Endothelial cell of umbilical vein (primary cell): ENCODE measurements around the gene TRIM46.

Source experiments
- CTCF ChIP-seq, 2 donors: IDR thresholded peaks; 1 replicate in 1 of 2; 2 replicates in 1 of 2; pipeline ENCODE4 v1.5.1; 2011; ENCODE audit warnings: low read length in 2 of 2, mild to moderate bottlenecking in 2 of 2, moderate library complexity in 2 of 2, control low read depth in 1 of 2, inconsistent platforms in 1 of 2, low read depth in 1 of 2; ENCODE audit not compliant: insufficient read depth in 1 of 2; ENCODE audit errors: extremely low read depth in 1 of 2
- EZH2 ChIP-seq: IDR thresholded peaks from 2 replicates; pipeline ENCODE4 v1.6.1; 2012; ENCODE audit warnings: borderline replicate concordance, low read depth, mild to moderate bottlenecking, moderate library complexity, low read length, inconsistent platforms; ENCODE audit not compliant: severe bottlenecking
- POLR2A ChIP-seq: IDR thresholded peaks from 2 replicates; pipeline ENCODE4 v1.6.1; 2012; ENCODE audit warnings: low read depth, mild to moderate bottlenecking, control low read depth, low read length

GRCh38 chr1:155193275-155193990 is 19.8 kb downstream of the TRIM46 start:
- TF ChIP-seq CTCF (IDR thresholded peaks at IDR 0.05; ENCODE audit: extremely low read depth in 1 of 2, insufficient read depth in 1 of 2, low read depth in 1 of 2, low read length in 2 of 2) (peak; percentile 98 to 99), POLR2A (peak; percentile 30), EZH2 (no peak)
